Measurements from ENCODE around the gene CCDC38.
"Not testable (repeated sequence)": the region's sequence is repeated elsewhere in the genome, so short reads cannot be mapped to it uniquely, and the experiment has no call there.

- not testable (repeated sequence) for TF ChIP-seq CTCF (conservative IDR thresholded peaks at IDR 0.05; ENCODE audit: low read depth, low read length); EZH2 (IDR thresholded peaks at IDR 0.05; ENCODE audit: borderline replicate concordance, low read depth, low read length, poor library complexity, severe bottlenecking)
Observed at GRCh38 chr12:95842426-95842825, 100.0 kb downstream of the CCDC38 start.
